NCI-H1417 (cell line): ENCODE results near the gene ADGRG7.

Experiments used
- DNase-seq, 3 experiments: peaks; one replicate each; lab custom pipeline; 2025; lab: John Stamatoyannopoulos, UW

ADGRG7 gene

GRCh38 chr3:100600181-100601042, 9.0 kb upstream of the ADGRG7 start:
- DNase-seq, result peak in 1 of 3 experiments; percentile 44

DNA sequence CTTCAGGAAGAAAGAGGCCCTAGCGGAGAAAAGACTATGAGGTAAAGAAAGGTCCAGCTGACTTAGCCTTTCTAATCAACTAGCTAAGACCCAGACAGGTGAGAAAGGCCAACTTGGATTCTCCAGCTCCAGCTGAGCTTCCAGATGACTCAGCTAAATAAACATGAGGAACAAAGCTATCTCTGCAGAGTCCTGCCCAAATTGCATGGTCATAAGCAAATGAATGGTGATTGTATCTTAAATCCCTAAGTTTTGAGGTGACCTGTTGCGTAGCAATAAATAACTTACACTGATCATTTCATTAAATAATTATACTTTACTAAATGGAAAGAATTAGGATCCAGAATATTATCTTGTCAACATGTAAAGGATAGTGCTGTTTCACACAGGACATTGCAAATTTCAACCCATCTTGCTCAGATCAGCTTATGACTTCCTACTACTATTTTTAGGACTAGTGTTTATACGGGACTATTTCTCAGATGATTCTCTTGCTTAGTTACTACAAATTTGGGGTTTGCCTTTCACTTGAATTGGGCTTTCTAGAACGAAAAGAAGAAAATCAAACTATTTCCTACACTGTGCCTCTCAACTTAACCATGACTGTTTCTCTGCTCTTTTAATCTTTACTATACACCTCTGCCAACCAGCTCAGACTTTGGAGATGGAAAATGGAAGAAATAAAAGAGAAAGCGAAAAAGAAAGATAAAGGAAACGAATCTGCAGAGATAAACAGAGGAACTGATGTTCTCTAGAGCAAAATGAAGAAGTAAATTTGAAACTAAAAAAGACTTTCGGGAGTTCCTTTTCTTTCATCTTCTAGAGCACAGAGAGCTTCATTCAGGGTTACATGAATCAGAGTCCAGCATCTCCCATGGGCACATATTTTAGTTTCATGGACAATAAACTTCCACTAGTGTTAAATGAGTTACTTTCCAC, 6.6 kb upstream of the ADGRG7 start:
- peak in 1 of 3 experiments; percentile 54 for DNase-seq

DNA sequence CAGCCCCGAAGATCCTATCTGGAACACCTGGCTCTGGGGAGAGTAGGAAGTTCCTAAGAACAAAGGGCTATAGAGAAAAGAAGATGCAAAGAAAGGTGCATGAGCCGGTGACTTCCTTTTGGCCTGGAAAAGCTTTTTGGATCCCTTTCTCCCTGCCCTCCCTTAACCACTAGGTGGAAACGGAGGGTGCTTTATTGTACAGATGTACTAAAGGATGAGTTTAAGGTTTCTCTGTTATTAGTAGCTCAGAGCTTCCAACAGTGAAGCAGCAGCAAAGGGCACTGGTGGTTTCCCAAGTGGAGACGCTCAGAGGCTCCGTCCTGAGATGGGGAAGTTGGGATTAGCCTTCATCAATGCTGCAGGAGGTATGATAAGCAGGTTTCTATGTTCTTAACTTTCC, 5.9 kb upstream of the ADGRG7 start:
- DNase-seq, result peak in 1 of 3 experiments; percentile 57

DNA sequence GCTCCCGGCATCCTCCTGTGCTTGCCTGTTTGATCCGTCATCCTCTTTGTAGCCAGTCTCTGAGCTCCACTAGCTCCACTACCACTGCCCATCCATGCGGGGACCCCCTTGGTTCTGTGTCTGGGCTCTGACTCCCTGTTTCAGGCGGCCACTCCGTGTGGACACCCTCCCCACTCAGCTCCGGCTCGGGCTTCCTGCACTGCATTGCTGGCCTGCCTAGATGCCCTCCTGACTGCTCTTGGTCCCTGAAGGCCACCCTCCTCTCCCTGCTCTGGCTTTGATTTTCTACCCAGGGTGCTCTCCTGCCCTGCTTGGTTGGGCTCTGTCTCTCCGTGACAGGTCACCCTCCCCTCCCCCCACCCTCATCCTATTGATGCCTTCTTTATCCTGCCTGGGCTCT, 4.0 kb upstream of the ADGRG7 start:
- DNase-seq, result no peak

DNA sequence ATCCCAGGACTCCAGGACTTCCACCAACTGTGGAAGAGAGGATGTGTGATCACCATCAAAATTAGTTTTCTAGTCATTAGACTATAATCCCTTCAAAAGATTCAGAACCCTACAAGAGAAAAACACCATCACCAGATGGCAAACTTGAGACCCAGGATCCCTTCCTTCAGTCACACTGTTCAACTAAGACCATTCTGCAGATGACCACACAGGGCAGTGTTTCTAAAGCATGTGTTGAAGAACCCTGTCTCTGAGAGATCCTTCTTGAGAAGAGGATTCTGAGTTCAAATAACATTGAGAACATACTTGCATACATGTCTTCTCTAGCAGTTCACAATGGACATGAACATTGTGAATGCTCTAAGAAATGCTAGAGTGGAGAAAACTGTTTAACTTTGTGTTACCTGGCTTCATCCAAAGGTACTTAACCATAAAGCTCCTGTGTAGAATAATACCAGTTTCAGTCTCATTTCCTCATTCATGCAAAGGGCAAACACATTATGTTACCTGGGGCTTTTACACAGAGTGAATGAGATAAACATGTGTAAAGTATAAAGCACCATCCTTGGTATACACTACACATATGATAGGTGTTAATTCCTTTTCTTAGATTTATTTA, 2.4 kb upstream of the ADGRG7 start:
- no peak for DNase-seq

DNA sequence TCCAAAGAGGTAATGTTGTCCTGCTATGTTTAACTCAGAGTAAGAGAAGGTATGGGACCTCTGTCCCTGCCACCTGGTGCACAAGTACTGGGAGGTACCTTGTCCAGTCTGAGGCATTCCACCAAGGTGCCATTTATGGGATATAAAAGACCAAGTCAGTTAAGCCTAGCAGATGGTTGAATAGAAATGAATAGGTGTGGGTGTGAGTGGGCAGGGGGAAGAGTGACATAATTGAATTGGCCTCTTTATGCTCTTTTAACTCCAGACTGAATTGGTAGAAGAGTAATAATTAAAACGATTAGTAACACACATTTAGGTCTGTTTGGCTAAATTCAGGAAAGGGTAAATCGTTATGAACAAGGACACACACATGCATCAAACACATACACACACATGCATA, 562 bp downstream of the ADGRG7 start:
- DNase-seq, result peak in 1 of 3 experiments; percentile 27

GRCh38 chr3:100611221-100611620, 1.8 kb downstream of the ADGRG7 start:
- no peak for DNase-seq

- DNase-seq, result no peak
Measured at GRCh38 chr3:100613721-100614390, 4.5 kb downstream of the ADGRG7 start.

GRCh38 chr3:100614941-100615340, 5.5 kb downstream of the ADGRG7 start:
- peak in 1 of 3 experiments; percentile 18 for DNase-seq

- DNase-seq, result no peak
Measured at GRCh38 chr3:100615684-100616083, 6.3 kb downstream of the ADGRG7 start.

GRCh38 chr3:100621251-100621650, 11.8 kb downstream of the ADGRG7 start:
- no peak for DNase-seq

GRCh38 chr3:100627491-100627890, 18.1 kb downstream of the ADGRG7 start:
- DNase-seq, result no peak

- DNase-seq, result no peak
Measured at GRCh38 chr3:100629421-100630127, 20.2 kb downstream of the ADGRG7 start.

DNA sequence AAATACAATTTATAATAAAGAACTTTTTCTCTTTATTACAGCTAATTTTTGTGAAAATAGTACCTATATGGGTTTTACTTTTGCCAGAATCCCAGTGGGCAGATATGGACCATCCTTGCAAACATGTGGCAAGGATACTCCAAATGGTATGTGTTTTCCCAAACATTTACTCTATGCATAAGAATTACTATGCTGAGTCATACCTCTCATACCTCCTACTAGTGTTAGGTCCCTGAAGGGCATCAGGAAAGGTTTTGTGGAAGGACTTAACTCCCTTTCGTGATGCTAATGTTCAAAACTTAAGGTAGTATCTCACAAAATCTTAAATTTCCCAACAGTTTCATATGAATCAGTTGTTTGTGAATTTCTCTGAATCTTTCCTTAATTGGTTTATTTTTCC, 21.3 kb downstream of the ADGRG7 start:
- no peak for DNase-seq

- no peak for DNase-seq
Measured at GRCh38 chr3:100631236-100631635, 21.8 kb downstream of the ADGRG7 start.

- peak in 2 of 3 experiments; percentile 30 to 52 for DNase-seq
Measured at GRCh38 chr3:100634493-100635272, 25.3 kb downstream of the ADGRG7 start.

DNA sequence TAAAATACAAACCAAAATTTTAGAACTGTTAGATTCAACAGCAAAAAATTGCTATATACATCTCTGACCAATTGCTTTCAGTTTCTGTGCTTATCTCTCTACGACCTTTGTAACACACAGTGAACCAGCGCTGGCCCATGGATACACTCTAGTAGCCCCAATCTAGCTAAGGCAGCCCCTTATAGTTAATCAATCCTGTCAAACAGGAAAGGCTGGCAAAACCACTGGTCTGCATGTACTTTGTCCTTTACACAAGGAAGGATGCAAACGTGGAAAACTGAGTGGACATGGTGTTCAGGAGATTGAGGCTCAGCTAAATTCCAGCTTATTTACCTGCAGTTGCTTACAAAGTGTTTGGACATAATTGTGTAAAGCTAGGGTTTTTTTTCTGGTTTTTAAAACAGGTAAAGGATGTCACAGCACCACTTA, 25.9 kb downstream of the ADGRG7 start:
- no peak for DNase-seq

GRCh38 chr3:100637197-100637631, 27.8 kb downstream of the ADGRG7 start:
- DNase-seq, result no peak

GRCh38 chr3:100640633-100641032, 31.2 kb downstream of the ADGRG7 start:
- no peak for DNase-seq

GRCh38 chr3:100641471-100642032, 32.2 kb downstream of the ADGRG7 start:
- DNase-seq, result no peak
